Lower lobe of right lung (tissue), 2 donors: ENCODE data around the gene RPH3AL. TPM values are rescaled to one million over a fixed set of nuclear protein-coding genes. Genes with fewer than 3 reads are reported as not detected.

Experiments used
- ATAC-seq, 2 donors: fragments of 200-7000 bp; cut with Tn5 transposase; one replicate each; pipeline ENCODE4 v1.9.1; 2020 to 2022; ENCODE audit warnings: mild to moderate bottlenecking in 2 of 2, moderate library complexity in 2 of 2
- DNase-seq: peaks from one replicate; pipeline ENCODE4 v3.0.0-alpha.2; 2020
- H3K27ac ChIP-seq: fragments of 200-600 bp; one replicate; pipeline ENCODE4 v1.8.0; 2022
- H3K27me3 ChIP-seq: fragments of 200-600 bp; one replicate; pipeline ENCODE4 v1.8.0; 2022; ENCODE audit warnings: low read depth
- H3K36me3 ChIP-seq: fragments of 200-600 bp; one replicate; pipeline ENCODE4 v1.8.0; 2022; ENCODE audit warnings: mild to moderate bottlenecking
- H3K4me1 ChIP-seq: fragments of 200-600 bp; one replicate; pipeline ENCODE4 v1.8.0; 2022
- H3K4me3 ChIP-seq: fragments of 200-600 bp; one replicate; pipeline ENCODE4 v1.8.0; 2022; ENCODE audit warnings: mild to moderate bottlenecking
- H3K9me3 ChIP-seq: fragments of 200-600 bp; one replicate; pipeline ENCODE4 v1.8.0; 2022
- CTCF ChIP-seq: fragments of 200-600 bp; IDR thresholded peaks from one replicate; pipeline ENCODE4 v1.8.0; 2022; ENCODE audit warnings: antibody characterized with exemption, mild to moderate bottlenecking
- intact Hi-C: fragments of 100-400 bp; cut with DNase I; formaldehyde crosslinking; loops from one replicate; pipeline ENCODE4 v1.11.0; 2022
- total RNA-seq: library from RNA; stranded (reverse); fragmentation: NEBNext Ultra II Directional; extraction: Animal tissue kit (Norgen Biotek cat#: 25700); gene quantifications from one replicate; pipeline ENCODE4 v1.2.1, GENCODE V29; 2021
- donor health status: DM: no; HTN: yes; CAD: no; lungs with severe emphysema.

RPH3AL gene
- total RNA-seq, 1 donor from 2014 or later, result 38.7 TPM

- Histone ChIP-seq H3K9me3 (no peaks in the 10 kb centered on the region), H3K4me3 (peak overlapping the region; percentile 2), H3K27me3 (no peaks in the 10 kb centered on the region), H3K36me3 (no peaks in the 10 kb centered on the region), H3K27ac (peak overlapping the region; percentile 85), H3K4me1 (peaks cover 7% of the 10 kb centered on the region)
- intact Hi-C loops, result no loop called here
- ATAC-seq, result peak; percentile 31 to 49
- TF ChIP-seq CTCF, result no peak
- DNase-seq, result peak; percentile 61
Observed at GRCh38 chr17:233473-233941, 119.1 kb downstream of the RPH3AL start.

DNA sequence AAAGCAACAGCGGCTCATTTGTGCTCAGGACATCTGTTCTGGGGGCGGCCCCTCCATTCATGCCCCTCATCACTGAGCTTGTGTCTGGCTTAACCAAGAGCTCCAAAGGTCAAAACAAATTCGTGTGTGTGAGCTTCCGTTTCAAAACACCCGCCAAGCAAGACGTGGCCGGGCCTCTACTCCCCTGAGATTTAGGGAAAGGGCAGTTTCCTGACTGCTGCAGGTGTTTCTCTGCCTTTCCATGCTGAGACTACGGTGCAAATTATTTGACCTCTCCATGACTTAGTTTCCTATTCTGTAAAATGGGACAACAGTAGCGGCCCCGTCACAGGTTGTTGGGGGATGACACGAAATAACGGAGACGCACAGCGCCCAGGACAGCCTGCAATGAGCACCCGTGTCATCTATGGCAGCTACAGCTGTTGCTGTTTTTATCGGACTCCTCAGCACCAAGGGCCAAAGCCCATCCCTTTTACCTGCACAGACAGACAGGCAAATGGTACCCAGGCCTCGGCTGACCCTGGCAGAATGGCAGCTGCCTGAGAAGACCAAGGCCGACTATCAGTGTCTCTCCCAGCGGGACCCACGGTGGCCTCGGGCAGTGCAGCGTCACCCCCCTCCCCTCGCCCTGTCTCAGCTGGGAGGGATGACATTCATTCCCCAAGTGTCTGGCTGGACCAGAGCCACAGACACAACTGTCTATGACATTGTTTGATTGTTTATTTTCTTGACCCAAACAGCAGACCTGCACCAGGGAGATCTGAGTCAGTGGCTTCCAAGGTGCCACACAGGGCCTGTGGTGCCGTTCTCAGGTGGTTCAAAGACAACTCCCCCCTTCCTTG, 120.4 kb downstream of the RPH3AL start:
- Histone ChIP-seq H3K4me1 (peaks cover 7% of the 10 kb centered on the region), H3K9me3 (no peaks in the 10 kb centered on the region), H3K4me3 (no peak overlapping the region), H3K36me3 (no peaks in the 10 kb centered on the region), H3K27ac (no peak overlapping the region), H3K27me3 (no peaks in the 10 kb centered on the region)
- no peak for TF ChIP-seq CTCF
- intact Hi-C loops, result no loop called here
- ATAC-seq (no peak), DNase-seq (no peak)

GRCh38 chr17:231191-231965, 121.2 kb downstream of the RPH3AL start:
- no peak for TF ChIP-seq CTCF
- H3K27ac ChIP-seq, result no peak overlapping the region
- DNase-seq, result no peak
- no peaks in the 10 kb centered on the region for H3K9me3 ChIP-seq
- no peak overlapping the region for H3K4me3 ChIP-seq
- intact Hi-C loops, result no loop called here
- ATAC-seq, result no peak
- H3K36me3 ChIP-seq, result no peaks in the 10 kb centered on the region
- H3K27me3 ChIP-seq, result no peaks in the 10 kb centered on the region
- H3K4me1 ChIP-seq, result peaks cover 7% of the 10 kb centered on the region

DNA sequence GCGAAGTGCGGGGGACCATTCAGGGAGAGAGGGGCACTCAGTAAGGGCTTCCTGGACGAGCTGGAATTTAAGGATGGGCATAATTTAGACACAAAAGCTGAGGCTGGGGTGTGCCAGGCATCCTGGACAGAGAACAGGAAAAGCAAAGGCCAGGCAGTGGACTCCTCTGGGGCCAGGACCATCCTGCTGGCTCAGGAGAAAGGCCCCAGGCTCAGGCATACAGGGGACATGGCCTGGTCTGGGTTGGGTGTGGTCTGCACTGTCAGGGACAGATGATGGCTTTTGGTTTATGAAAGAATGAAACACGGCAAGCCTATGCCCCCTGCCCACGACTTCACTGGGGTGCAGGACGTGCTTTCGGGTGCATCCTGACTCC, 122.2 kb downstream of the RPH3AL start:
- no peaks in the 10 kb centered on the region for H3K36me3 ChIP-seq
- TF ChIP-seq CTCF, result no peak
- H3K4me1 ChIP-seq, result peaks cover 7% of the 10 kb centered on the region
- no peak for DNase-seq
- no peak for ATAC-seq
- no peaks in the 10 kb centered on the region for H3K27me3 ChIP-seq
- H3K27ac ChIP-seq, result no peak overlapping the region
- intact Hi-C loops, result no loop called here
- H3K4me3 ChIP-seq, result no peak overlapping the region
- no peaks in the 10 kb centered on the region for H3K9me3 ChIP-seq

DNA sequence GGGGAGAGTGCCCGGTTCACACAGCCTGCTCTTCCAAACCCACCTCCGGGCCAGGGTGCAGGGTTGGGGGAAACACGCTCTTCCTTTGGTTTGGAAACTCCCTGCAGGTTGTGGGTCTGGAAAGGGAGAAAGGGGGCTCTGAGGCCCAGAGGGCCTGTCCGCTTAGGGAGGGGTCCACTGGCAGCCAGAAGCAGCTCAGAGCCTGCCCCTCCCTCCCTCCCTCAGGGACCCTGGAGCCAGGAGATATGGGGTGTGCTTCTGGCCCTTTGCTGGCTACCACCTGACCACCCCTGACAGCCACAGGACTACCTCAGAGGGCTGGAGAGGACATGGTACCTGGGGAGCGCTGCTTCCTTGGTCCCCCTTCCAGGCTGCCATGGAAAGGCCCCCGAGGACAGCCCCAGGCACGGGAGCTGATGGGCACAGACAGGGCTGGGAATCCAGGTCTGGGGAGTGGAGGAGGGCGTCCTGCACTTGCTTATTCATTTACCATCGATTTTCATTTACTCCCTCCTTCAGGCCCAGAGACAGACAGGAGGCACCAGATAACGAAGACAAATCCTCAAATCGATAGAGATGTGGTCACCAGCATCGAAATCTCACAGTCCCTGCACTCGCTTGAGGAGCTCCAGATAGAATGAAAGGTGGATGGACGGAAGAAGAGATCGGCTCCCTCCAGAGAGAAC, 122.8 kb downstream of the RPH3AL start:
- Histone ChIP-seq H3K9me3 (no peaks in the 10 kb centered on the region), H3K4me1 (peaks cover 7% of the 10 kb centered on the region), H3K27ac (no peak overlapping the region), H3K4me3 (no peak overlapping the region), H3K36me3 (no peaks in the 10 kb centered on the region), H3K27me3 (no peaks in the 10 kb centered on the region)
- intact Hi-C loops, result no loop called here
- ATAC-seq (no peak), DNase-seq (no peak)
- no peak for TF ChIP-seq CTCF
